Keratinocyte (primary cell): ENCODE data around the gene BDP1. TPM values are rescaled to one million over a fixed set of nuclear protein-coding genes. Genes with fewer than 3 reads are reported as not detected.
"Not testable (repeated sequence)": the region's sequence is repeated elsewhere in the genome, so short reads cannot be mapped to it uniquely, and the experiment has no call there.

Experiments used
- DNase-seq: peaks from one replicate; pipeline ENCODE4 v3.0.0-alpha.2; 2011; ENCODE audit warnings: low read depth, missing footprints, low spot score
- FAIRE-seq: peaks from 2 replicates; lab custom pipeline; 2011; peaks lifted over from hg19 to GRCh38; lab: Jason Lieb, UNC
- H2AFZ ChIP-seq: 2 replicates; pipeline ENCODE4 v1.6.0; 2012; ENCODE audit warnings: low read length, control low read depth, inconsistent platforms; ENCODE audit not compliant: control insufficient read depth
- H3K27ac ChIP-seq: 2 replicates; pipeline ENCODE4 v1.5.1; 2011; ENCODE audit warnings: low read length; ENCODE audit not compliant: control insufficient read depth, insufficient read depth
- H3K27me3 ChIP-seq: 3 replicates; pipeline ENCODE4 v1.6.0; 2011; ENCODE audit warnings: low read length; ENCODE audit not compliant: control insufficient read depth, insufficient read depth; ENCODE audit errors: extremely low read depth
- H3K36me3 ChIP-seq, 2 experiments: 2 replicates in 1 of 2; 3 replicates in 1 of 2; pipeline ENCODE4 v1.5.1; 2011; ENCODE audit warnings: low read length in 2 of 2, mild to moderate bottlenecking in 1 of 2; ENCODE audit not compliant: control insufficient read depth in 2 of 2, insufficient read depth in 2 of 2; ENCODE audit errors: extremely low read depth in 1 of 2
- H3K4me1 ChIP-seq: 3 replicates; pipeline ENCODE4 v1.5.1; 2011; ENCODE audit warnings: low read length; ENCODE audit not compliant: control insufficient read depth, insufficient read depth; ENCODE audit errors: extremely low read depth
- H3K4me2 ChIP-seq: 3 replicates; pipeline ENCODE4 v1.6.0; 2011; ENCODE audit warnings: low read depth, low read length; ENCODE audit not compliant: control insufficient read depth, insufficient read depth; ENCODE audit errors: extremely low read depth
- H3K4me3 ChIP-seq, 3 experiments: fragments of 200-600 bp in 1 of 3; sonication (generic) in 1 of 3; 2 replicates in 2 of 3; 3 replicates in 1 of 3; pipeline ENCODE4 v1.5.1; 2011 to 2016; ENCODE audit warnings: low read length in 3 of 3, mild to moderate bottlenecking in 3 of 3, control low read depth in 2 of 3, inconsistent platforms in 1 of 3, low read depth in 1 of 3, mixed read lengths in 1 of 3, mixed run types in 1 of 3, moderate library complexity in 1 of 3; ENCODE audit not compliant: control insufficient read depth in 2 of 3, insufficient read depth in 2 of 3; ENCODE audit errors: extremely low read depth in 1 of 3
- H3K79me2 ChIP-seq: 2 replicates; pipeline ENCODE4 v1.6.0; 2012; ENCODE audit warnings: low read length; ENCODE audit not compliant: control insufficient read depth, insufficient read depth
- H3K9ac ChIP-seq: 3 replicates; pipeline ENCODE4 v1.6.0; 2011; ENCODE audit warnings: low read length; ENCODE audit not compliant: control insufficient read depth, insufficient read depth; ENCODE audit errors: extremely low read depth
- H3K9me1 ChIP-seq: 3 replicates; pipeline ENCODE4 v1.6.0; 2011; ENCODE audit warnings: low read length; ENCODE audit not compliant: control insufficient read depth, insufficient read depth; ENCODE audit errors: extremely low read depth
- H3K9me3 ChIP-seq: 2 replicates; pipeline ENCODE4 v1.5.1; 2012; ENCODE audit warnings: low read depth, low read length; ENCODE audit not compliant: control insufficient read depth
- H4K20me1 ChIP-seq: 3 replicates; pipeline ENCODE4 v1.6.0; 2011; ENCODE audit warnings: low read length; ENCODE audit not compliant: control insufficient read depth, insufficient read depth; ENCODE audit errors: extremely low read depth
- EZH2 ChIP-seq: IDR thresholded peaks from one replicate; pipeline ENCODE4 v1.6.1; 2012; ENCODE audit warnings: inconsistent platforms, mild to moderate bottlenecking, low read length, moderate library complexity
- dilution Hi-C: fragments of 300-500 bp; cut with MboI; formaldehyde crosslinking; loops from one replicate; pipeline ENCODE4 v1.7.0; 2020; ENCODE audit warnings: low sequenced_read_pairs; ENCODE audit not compliant: extremely low pct_ligation_motif_present
- polyA plus RNA-seq, 5 experiments: library from polyadenylated mRNA; depleted of rRNA in 3 of 5; stranded (reverse) in 3 of 5; stranded (forward) in 1 of 5; unstranded in 1 of 5; fragments of >200 nt; gene quantifications; 1 replicate in 1 of 5; 2 replicates in 3 of 5; 3 replicates in 1 of 5; pipeline versions ENCODE4 v1.2.1 to v1.2.3, GENCODE V29; 2011 to 2012; ENCODE audit warnings: missing spikeins in 2 of 5, low read depth in 1 of 5, low replicate concordance in 1 of 5
- TF ChIP-seq, protein P1 (sequence below), 3 experiments: IDR thresholded peaks in 1 of 3; conservative IDR thresholded peaks in 1 of 3; optimal IDR thresholded peaks in 1 of 3; 2 replicates in 2 of 3; 3 replicates in 1 of 3; pipeline versions ENCODE3 to v1.5.1; 2011; ENCODE audit warnings: low read length in 3 of 3, mild to moderate bottlenecking in 3 of 3, moderate library complexity in 2 of 3, control low read depth in 1 of 3, inconsistent platforms in 1 of 3; ENCODE audit not compliant: insufficient read depth in 2 of 3; ENCODE audit errors: extremely low read depth in 1 of 3

Gene BDP1
- polyA plus RNA-seq, 1 donor (not counting 4 experiments of a cell fraction or from before 2014, with no cell fraction given) = 16.2 TPM

DNA sequence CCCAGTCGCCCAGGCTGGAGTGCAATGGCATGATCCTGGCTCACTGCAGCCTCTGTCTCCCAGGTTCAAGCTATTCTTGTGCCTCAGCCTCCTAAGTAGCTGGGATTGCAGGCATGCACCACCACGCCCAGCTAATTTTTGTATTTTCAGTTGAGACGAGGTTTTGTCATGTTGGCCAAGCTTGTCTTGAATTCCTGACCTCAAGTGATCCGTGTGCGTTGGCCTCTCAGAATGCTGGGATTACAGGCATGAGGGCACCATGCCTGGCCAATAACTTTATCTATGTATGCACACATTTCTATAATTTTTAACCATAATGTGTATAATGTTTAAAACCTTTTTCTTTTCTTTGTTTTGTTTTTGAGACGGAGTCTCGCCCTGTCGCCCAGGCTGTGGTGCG lies 43.3 kb downstream of the BDP1 start:
- FAIRE-seq, dilution Hi-C loops, H3K9me1 ChIP-seq, DNase-seq, H3K4me2 ChIP-seq, H3K27me3 ChIP-seq, H3K4me1 ChIP-seq, H3K79me2 ChIP-seq, H3K9me3 ChIP-seq, H2AFZ ChIP-seq, H3K4me3 ChIP-seq, H3K27ac ChIP-seq, H3K9ac ChIP-seq, H4K20me1 ChIP-seq: not testable (repeated sequence)
- peaks cover 4 to 15% of the 10 kb centered on the region in 2 experiments for H3K36me3 ChIP-seq

DNA sequence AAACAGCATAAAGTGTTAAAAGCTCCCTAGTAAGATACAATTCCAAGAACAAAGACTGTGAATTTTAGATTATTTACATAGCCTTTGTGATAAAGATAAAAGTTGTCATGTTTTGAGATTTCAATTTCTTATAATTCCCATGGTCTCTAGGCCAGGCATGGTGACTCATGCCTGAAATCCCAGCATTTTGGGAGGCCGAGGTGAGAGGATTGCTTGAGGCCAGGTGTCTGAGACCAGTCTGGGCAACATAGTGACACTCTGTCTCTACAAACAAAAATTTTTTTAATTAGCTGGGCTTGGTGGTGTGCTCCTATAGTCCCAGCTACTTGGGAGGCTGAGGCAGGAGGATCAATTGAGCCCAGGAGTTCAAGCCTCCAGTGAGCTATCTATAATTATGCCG lies 48.1 kb downstream of the BDP1 start:
- Histone ChIP-seq H3K27ac (no peak overlapping the region), H3K9me3 (no peaks in the 10 kb centered on the region), H3K27me3 (no peaks in the 10 kb centered on the region), H3K9me1 (no peaks in the 10 kb centered on the region), H3K4me2 (no peak overlapping the region), H3K9ac (no peak overlapping the region), H2AFZ (no peak overlapping the region), H3K4me1 (no peaks in the 10 kb centered on the region), H4K20me1 (no peaks in the 10 kb centered on the region), H3K4me3 (no peak overlapping the region), H3K79me2 (no peaks in the 10 kb centered on the region), H3K36me3 (peaks cover 0 to 18% of the 10 kb centered on the region in 2 experiments)
- FAIRE-seq = no peak
- DNase-seq = no peak
- TF ChIP-seq, protein P1, sequence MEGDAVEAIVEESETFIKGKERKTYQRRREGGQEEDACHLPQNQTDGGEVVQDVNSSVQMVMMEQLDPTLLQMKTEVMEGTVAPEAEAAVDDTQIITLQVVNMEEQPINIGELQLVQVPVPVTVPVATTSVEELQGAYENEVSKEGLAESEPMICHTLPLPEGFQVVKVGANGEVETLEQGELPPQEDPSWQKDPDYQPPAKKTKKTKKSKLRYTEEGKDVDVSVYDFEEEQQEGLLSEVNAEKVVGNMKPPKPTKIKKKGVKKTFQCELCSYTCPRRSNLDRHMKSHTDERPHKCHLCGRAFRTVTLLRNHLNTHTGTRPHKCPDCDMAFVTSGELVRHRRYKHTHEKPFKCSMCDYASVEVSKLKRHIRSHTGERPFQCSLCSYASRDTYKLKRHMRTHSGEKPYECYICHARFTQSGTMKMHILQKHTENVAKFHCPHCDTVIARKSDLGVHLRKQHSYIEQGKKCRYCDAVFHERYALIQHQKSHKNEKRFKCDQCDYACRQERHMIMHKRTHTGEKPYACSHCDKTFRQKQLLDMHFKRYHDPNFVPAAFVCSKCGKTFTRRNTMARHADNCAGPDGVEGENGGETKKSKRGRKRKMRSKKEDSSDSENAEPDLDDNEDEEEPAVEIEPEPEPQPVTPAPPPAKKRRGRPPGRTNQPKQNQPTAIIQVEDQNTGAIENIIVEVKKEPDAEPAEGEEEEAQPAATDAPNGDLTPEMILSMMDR (optimal IDR thresholded peaks at IDR 0.05 in 1 of 3, IDR thresholded peaks at IDR 0.05 in 1 of 3, conservative IDR thresholded peaks at IDR 0.05 in 1 of 3; ENCODE audit: extremely low read depth in 1 of 3, insufficient read depth in 2 of 3, low read length in 3 of 3) = no peak
- TF ChIP-seq EZH2 = no peak
- dilution Hi-C loops = no loop called here

DNA sequence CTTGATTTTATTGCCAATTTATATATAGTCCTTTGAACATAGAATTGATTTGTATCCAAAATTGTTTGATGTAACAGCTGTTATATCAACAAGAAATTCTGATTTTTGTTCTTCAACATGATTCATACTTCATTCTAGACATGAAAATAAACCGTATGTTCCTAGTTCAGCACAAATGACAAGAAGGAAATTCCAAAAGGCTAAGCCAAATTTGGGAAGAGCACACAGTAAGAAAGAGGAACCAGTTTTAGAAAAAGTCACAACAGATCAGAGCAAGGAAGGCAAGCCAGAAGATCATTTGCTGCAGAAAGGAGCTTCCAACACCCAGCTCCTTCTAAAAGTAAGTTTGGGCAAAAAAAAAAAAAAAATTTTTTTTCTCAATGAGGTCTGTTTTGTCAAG lies 66.7 kb downstream of the BDP1 start:
- no peaks in the 10 kb centered on the region for H3K79me2 ChIP-seq
- no peak overlapping the region for H3K4me2 ChIP-seq
- TF ChIP-seq, protein P1 (optimal IDR thresholded peaks at IDR 0.05 in 1 of 3, IDR thresholded peaks at IDR 0.05 in 1 of 3, conservative IDR thresholded peaks at IDR 0.05 in 1 of 3; ENCODE audit: extremely low read depth in 1 of 3, insufficient read depth in 2 of 3, low read length in 3 of 3) = no peak
- TF ChIP-seq EZH2 = no peak
- peaks cover 4 to 18% of the 10 kb centered on the region in 2 experiments for H3K36me3 ChIP-seq
- dilution Hi-C loops = no loop called here
- H4K20me1 ChIP-seq = no peaks in the 10 kb centered on the region
- DNase-seq (no peak), FAIRE-seq (no peak)
- no peaks in the 10 kb centered on the region for H3K27me3 ChIP-seq
- no peaks in the 10 kb centered on the region for H3K9me1 ChIP-seq
- H3K4me1 ChIP-seq = no peaks in the 10 kb centered on the region
- H2AFZ ChIP-seq = no peak overlapping the region
- no peaks in the 10 kb centered on the region for H3K9me3 ChIP-seq
- H3K9ac ChIP-seq = no peak overlapping the region
- H3K27ac ChIP-seq = no peak overlapping the region
- H3K4me3 ChIP-seq = no peak overlapping the region

DNA sequence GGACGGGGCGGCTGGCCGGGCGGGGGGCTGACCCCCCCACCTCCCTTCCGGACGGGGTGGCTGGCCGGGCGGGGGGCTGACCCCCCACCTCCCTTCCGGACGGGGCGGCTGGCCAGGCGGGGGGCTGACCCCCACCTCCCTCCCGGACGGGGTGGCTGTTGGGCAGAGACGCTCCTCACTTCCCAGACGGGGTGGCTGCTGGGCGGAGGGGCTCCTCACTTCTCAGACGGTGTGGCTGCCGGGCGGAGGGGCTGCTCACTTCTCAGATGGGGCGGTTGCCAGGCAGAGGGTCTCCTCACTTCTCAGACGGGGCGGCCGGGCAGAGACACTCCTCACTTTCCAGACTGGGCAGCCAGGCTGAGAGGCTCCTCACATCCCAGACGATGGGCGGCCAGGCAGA lies 70.2 kb downstream of the BDP1 start:
- H3K4me3 ChIP-seq, H3K4me2 ChIP-seq, H3K9ac ChIP-seq, H4K20me1 ChIP-seq, H3K4me1 ChIP-seq, FAIRE-seq, H3K27me3 ChIP-seq, H3K27ac ChIP-seq, H3K9me3 ChIP-seq, DNase-seq, H3K79me2 ChIP-seq, H2AFZ ChIP-seq, H3K9me1 ChIP-seq, dilution Hi-C loops: not testable (repeated sequence)
- H3K36me3 ChIP-seq = peaks cover 2 to 22% of the 10 kb centered on the region in 2 experiments
